Left forelimb (tissue), 1 donor: ENCODE data around the gene PRUNE1.

ENCODE experiments used
- DNase-seq: peaks from one replicate; pipeline ENCODE4 v3.0.0-alpha.2; 2018; ENCODE audit warnings: low spot score

Gene PRUNE1, protein sequence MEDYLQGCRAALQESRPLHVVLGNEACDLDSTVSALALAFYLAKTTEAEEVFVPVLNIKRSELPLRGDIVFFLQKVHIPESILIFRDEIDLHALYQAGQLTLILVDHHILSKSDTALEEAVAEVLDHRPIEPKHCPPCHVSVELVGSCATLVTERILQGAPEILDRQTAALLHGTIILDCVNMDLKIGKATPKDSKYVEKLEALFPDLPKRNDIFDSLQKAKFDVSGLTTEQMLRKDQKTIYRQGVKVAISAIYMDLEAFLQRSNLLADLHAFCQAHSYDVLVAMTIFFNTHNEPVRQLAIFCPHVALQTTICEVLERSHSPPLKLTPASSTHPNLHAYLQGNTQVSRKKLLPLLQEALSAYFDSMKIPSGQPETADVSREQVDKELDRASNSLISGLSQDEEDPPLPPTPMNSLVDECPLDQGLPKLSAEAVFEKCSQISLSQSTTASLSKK

DNA sequence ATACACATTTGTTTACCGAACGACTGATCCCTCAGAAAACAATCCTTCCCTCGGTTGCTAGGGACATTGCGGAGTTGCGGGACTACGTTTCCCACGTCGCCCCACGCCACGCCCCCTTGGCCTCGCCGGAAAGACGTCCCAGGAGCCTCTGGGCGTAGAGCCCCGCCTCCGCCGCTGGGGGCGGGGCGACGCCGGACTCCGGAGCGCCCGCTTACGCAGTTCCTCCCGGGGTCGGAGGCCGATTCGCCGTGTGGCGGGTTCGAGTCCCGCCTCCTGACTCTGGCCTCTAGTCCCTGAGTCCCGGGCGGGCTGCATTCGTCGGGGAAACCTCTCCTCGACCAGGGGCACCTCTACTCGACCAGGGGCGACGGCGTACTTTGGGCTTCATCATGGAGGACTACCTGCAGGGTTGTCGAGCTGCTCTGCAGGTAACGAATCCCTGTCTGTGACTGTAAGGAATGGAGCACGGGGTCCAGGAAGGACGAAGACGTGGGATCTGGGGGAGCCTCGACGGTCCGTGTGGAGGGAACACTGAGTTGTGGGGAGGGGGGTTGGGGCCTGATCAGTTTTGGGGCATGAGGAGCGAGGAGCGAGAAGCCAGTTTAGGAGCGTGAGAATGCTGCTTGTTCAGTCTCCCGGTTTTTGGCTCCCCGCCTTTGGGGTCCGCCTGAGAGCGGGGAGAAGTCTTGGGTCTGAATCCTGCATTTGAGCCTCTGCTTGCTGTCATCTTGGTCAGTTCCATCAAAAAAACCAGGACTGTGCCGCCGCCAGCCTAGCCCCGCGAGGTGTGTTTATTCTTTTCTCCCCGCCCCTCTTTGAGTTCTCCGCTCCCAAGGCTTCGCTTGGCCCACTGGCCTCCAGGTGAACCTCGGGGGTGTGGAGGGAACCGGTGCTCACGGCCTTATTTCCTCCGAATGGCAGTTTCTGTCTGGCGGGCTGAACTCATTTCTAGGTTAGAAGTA is at the start of gene PRUNE1:
TSS of gene PRUNE1 (plus strand) at position 206 of the 962 bp plus-strand sequence. CDS start at position 390, 184 bp downstream.
- DNase-seq, result peak; percentile 98

DNA sequence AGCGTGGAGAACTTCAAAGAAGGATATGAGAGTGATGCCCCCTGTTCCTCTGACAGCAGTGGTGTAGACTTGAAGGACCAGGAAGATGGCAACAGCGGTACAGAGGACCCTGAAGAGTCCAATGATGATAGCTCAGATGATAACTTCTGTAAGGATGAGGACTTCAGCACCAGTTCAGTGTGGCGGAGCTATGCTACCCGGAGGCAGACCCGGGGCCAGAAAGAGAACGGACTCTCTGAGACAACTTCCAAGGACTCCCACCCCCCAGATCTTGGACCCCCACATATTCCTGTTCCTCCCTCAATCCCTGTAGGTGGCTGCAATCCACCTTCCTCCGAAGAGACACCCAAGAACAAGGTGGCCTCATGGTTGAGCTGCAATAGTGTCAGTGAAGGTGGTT is 47.6 kb upstream of the PRUNE1 start:
- no peak for DNase-seq

DNA sequence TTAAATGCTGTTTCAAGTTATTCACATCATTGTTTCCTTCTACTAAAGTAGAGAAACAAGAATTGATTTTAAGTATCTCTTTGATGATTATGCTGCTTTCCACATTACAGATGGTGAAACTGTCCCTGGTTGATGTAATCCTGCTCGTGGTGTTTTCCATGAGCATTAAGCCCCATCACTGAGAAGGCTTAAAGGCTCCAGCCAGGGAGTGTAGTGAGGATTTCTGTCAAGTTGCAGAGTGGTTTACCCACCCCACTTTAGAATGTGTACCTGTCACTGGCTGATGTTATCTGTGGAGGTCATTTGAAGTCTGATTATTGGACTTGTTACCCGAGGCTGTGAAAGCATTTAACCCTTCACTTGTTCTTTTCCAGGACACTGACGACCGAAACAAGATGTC is 46.5 kb upstream of the PRUNE1 start:
- no peak for DNase-seq

DNA sequence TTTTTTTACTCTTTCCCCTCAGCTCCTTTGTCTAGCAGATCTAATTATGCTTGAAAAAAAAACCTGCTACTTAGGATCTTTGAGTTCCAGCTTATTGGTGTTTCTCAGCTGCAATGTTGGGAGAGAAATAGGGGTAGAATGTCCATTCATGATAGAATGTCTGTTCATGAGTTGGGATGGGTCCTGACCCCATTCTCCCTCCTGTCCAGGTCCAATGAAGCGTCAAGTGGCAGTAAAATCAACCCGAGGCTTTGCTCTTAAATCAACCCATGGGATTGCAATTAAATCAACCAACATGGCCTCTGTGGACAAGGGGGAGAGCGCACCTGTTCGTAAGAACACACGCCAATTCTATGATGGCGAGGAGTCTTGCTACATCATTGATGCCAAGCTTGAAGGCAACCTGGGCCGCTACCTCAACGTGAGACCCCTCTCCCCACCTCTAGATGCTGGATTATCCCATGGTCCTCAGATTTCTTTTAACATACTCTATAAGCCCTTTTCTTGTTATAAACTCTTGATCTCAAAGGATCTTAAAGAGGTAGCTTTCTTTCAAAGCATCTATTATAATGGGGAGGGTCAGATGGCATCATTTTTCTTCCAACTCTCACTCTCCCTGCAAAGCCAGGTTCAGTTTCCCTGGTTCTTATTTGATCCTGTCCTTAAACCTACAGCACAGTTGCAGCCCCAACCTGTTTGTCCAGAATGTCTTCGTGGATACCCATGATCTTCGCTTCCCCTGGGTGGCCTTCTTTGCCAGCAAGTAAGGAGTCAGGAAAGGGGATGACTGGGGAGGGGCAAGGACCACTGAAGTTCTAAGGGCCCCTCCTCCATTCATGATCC is 44.7 kb upstream of the PRUNE1 start:
- no peak for DNase-seq

DNA sequence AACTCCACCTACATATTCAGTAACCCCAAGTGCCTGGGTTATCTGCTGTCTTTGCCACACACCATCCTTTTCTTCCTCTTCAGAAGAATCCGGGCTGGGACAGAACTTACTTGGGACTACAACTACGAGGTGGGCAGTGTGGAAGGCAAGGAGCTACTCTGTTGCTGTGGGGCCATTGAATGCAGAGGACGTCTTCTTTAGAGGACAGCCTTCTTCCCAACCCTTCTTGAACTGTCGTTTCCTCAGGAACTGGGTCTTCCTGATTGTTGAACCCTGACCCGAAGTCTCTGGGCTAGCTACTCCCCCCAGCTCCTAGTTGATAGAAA is 44.1 kb upstream of the PRUNE1 start:
- no peak for DNase-seq

DNA sequence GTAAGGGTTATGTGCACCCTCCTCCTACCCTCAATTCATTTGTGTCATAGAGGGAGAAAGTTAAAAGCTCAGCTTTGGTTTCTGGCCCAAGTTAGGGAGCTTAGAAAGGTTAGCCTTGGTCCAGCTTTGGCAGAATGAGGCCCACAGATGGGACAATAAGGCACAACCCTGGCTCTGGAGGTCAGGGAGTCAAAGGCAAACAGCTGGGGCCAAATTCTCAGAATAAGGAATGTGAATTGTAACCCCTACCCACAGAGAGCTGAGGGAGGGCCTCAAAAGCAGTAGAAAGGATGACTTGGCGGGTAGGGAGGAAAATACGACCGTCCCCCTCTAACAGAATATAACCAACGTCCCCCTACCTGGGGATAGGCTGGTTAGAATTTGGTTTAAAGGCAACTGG is 42.6 kb upstream of the PRUNE1 start:
- DNase-seq, result no peak

DNA sequence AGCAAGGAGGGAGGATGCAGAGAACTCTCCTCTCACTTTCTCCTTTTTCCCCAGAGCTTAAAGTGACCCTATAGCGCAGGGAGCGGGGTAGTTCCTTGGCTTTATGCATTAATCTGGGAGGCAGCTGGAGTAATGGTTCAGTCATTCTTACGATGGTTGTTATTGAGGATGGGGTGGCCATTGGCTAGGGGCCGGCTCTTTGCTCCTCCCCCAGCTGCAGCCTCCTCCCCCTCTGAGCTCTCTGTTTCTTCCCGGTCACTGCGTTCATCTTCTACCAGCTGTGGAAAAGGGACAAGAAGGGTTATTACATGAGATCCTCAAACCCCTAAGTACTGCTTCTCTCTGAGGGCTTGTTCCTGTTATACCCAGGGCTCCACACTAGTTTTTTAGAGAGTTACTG is 42.2 kb upstream of the PRUNE1 start:
- DNase-seq, result no peak

DNA sequence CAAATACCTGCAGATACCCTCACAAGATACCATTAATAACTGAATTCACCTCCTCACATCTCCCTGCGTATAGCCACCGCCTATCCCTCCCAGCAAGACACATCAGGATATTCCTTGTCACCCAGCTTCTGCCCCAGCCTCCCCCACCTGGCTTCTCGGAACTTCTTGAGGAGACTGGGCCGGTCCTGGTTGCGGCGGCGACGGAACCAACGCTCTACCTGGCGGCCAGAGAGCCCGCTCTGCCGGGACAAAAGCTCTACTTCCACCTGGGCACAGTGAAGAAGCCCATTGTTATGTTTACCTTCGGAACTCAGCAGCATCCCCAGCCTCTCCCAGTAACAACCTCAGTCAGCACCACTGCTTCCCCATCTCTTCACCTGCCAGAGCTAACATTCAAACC is 40.3 kb upstream of the PRUNE1 start:
- no peak for DNase-seq

DNA sequence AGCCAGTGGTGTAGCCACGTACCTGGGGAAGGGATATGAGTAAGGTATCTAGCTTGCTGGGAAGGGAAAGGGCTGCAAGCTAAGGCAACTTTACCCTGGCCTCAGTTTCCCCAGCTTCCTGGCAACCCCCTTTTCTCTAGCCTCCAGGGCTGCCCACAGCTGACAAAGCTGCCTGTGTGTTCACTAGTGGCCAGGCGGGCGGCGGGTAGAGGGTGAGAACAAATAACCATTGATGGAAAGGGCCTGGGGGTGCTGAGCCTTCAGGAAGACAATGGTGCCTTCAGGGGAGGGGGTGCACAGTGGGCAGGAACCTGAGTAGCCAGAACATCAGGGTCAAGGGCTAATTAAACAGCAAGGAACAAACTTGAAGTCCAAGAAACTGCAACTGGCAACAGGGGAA is 39.8 kb upstream of the PRUNE1 start:
- DNase-seq, result no peak

DNA sequence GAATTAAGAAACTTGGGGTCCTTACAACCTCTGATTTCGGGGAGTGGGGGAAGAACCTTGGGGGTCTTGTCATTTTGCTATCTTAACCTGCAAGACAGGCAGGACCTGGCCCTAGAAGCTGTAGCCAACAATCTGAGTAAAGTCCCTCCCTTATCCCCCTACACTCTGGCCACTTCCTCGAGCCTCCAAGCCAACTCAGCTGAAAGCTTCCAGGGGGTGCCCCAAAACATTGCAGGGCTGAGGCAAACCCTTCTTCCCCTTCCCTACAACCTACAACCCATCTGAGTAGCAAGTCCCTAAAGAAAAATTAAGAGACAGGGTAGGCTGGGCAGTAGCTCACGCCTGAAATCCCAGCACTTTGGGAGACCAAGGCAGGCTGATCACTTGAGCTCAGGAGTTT is 38.6 kb upstream of the PRUNE1 start:
- DNase-seq, result no peak

DNA sequence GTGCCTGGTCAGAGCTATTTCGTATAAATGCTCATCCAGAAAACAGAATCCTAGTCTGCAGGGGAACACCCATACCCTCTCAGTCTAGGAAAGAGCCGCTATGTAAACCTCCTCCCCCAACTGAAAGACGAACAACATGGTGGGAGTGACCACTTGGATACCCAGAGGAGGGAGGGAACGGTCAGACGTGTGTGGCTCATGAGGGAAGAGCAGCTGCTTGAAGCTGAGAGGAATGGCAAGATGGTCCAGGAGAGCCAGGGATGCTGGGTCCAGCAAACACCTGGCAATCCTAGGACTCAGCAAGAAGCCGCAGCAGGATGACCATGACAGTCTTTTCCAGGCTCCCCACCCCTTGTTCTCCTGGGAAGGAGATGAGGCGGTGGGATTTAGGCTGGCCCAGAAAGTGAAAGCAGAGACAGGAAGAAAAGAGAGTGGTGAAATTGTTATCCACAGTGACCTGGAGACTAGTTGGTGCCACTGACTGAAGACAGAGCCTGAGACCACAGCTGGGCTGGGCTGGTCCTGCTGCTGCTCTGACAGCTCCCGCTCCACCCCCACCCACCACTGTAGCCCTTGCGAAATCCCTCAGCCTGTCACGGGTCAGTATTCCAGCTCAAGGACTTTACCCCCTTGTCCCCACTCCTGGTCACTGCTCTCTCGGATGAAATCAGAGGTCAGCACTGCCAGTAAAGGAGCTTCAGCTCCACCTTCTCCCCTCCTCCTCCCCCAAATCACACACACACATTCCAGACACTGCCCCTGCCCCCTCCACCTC is 37.3 kb upstream of the PRUNE1 start:
- DNase-seq, result no peak

DNA sequence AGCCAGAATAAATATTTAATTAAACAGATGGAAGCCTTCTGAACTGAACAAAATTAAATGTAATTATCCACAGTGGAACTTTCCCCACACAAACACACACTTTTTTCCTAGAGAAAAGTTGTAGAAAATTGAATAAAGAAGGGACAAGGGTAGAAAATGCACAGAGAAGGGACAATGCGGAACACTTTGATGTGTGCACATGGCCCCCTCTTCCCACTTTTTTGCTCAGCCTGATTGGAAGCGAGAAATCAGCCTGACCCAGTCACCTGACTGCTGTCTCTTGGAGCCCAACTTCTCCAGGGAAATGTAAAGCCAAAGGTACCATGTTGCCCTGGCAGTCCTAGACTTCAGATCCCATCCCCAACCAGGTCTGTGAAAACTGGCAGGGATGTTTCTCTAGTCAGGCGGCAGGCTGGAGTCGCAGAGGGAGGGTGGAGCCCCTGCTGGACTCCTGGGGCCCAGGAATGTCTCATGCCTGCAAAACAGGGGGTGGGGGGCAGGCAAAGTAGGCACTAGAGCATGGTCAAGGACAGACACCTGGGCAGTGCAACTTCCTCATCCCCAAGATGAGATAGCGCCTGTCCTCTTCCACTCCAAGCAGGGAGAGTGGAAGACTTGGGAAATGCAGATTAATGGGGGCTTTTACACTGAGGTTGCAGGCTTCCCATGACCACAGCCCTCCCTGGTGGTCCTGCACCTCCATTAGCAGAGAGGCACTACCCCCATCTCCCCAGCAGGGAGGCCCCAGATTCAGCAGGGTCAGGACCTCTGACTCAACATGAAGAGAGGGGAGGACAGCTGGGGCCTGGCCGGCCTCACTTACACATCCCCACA is 36.4 kb upstream of the PRUNE1 start:
- no peak for DNase-seq

DNA sequence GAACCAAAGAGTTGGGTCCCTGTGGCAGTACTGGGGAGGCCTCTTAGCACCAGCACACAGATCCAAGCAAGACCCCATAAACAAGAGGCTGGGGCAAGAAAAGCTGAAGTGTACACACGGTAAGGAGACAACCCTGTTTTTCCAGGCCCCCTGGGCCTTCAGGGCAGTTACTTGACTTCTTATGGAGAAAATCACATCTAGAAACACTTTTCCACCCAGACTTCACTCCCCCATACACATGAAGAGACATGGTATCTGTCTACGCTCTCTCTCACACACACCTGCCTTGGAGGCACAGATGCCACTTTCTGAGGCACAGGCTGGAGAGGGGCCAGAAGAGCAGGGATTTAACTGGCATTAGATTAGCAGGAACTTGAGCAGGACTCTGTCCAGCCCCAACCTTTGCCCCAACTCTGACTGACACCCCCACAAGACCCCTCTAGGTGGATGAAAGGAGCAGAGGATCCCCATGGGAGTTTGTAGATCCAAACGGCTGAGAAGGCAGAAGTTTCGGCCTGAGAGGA is 35.8 kb upstream of the PRUNE1 start:
- DNase-seq, result no peak

DNA sequence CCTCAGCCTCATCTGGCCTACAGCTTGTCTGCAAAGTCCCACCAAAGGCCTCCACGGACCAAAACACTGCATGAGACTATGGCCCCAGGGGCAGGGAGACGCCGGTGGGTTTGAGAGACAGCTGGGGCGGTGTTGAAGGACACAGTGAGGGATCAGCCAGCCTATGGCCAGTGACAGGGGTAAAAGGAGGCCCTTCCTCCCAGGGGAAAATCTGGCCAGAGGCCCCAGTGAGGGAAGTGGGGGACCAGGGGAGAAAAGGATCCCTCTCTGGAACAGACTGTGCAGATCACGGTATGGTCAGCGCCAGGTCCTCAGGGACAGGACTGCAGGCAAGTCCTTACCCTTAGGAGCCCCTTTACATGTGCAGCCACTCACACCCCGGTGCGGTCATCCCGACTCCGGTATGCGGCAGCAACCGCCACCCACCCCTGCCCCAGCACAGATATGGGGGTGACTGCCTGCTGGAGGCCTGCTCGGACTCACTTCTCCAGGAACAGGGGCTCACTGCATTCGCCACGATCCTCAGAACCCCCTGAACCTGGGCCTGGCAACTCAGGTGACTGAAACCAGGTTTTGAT is 34.9 kb upstream of the PRUNE1 start:
- DNase-seq, result no peak

DNA sequence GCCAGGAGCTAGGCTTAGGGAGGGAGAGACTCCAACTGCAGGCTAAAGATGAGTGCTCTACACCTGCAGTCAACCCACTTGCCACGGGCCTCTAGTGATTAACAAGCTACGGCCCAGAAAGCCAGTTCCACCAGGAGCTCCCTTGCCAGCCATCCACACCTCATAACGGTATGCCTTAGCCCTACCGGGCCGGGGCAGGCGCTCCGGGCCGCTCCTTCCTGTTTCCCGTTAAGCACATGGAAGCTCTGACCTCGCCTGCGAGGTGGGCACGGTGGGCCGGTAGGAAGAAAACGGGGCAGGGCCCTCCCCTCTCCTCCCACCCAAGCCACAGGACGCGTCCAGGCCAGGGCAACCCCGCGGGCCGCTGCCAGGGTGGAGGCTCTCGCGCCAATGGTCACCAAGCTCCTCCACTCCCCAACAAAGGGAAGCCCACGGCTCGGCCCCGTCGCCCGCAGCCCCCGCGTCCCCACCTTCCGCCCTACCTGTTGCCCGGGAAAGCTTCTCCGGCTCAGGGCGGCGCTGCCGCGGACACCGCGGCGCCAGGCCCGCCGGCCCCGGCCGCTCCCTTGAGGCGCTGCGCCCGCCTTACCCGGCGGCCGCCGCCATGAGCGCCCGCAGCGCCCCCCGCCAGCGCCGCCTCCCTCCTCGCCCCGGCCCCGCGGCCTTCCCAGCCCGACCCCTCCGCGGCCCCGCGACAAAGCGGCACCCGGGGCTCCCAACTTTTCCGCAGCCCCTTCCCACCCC is 34.2 kb upstream of the PRUNE1 start:
- DNase-seq, result peak; percentile 77

DNA sequence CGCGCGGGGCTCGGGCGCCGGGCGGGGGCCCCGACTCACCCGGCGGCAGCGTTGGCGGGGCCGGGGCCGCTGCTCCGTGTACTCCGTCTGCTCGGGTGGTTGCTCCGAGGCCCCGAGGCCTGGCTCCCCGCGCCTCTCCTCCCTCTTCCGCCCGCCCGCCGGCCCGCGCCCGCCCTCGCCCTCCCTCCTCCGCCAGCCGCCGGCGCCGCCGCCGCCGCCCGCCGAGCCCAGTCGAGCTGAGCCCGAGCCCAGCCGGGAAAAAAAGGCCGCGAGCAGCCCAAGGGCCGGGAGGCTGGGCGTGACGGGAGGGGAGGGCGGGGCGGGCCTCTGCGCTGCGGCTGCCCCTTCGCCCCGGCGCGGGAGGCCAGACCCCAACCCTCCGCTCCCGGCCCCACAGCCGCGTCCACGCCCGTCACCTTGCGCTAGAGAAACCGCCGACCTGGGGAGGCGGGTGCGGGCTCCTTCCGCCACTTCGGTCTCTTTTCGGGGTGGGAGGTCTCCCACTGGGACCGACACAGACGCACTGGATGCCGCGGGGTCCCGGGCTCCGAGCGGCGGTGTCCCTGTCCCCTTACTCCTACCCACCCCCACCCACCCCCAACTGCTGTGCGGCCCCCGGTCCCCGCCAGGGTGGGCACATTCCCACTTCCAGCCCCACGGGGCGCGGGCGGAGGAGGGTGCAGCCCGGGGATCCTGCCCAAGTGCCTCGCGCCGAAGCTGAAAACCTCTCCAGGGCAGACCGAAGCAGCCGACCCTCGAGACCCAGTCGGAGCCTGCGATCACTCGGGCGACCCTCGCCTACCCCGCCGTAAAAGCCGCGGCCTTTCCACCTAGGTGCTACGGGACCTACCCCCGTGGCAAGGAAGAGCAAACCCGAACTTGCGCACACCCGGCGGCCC is 33.4 kb upstream of the PRUNE1 start, which contains the start of gene CERS2:
TSS of gene CERS2 (minus strand) at position 256 of the 899 bp plus-strand sequence. CDS start 5,745 bp downstream, outside the sequence.
- peak; percentile 91 for DNase-seq

DNA sequence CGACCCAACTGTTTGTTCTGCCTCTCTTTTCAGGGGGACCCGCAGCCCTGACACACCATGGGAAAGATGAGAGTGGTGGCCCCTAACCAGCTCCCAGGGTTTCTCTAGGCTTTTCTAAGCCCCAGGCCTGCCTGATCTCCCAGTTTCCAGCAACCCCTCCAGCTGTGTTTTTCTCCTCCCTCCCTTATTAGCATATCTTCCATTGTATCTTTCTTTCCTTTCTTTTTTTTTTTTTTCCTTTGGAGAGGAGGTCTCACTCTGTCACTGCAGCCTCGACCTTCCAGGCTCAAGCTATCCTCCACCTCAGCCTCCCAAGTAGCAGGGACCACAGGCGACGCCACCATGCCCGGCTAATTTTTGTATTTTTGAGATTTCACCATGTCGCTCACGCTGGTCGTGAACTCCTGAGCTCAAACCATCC is 31.8 kb upstream of the PRUNE1 start:
- DNase-seq, result no peak
